CD14-positive monocyte (primary cell): ENCODE data around the gene OR8B8. TPM values are rescaled to one million over a fixed set of nuclear protein-coding genes. Genes with fewer than 3 reads are reported as not detected.

ENCODE experiments used
- DNase-seq, 3 donors: peaks; one replicate each; pipeline ENCODE4 v3.0.0-alpha.2; 2011 to 2022
- H2AFZ ChIP-seq: 2 replicates; pipeline ENCODE4 v1.6.0; 2012; ENCODE audit warnings: mild to moderate bottlenecking, low read depth, low read length, inconsistent platforms; ENCODE audit not compliant: insufficient read depth, poor library complexity, severe bottlenecking
- H3K27ac ChIP-seq, 2 donors: 1 replicate in 1 of 2; 2 replicates in 1 of 2; pipeline ENCODE4 v1.5.1; 2012 to 2013; ENCODE audit warnings: low read length in 2 of 2, control low read depth in 1 of 2, inconsistent platforms in 1 of 2, low read depth in 1 of 2, mild to moderate bottlenecking in 1 of 2
- H3K27me3 ChIP-seq, 2 donors: one replicate each; pipeline versions ENCODE4 v1.6.0 to v1.6.1; 2011 to 2013; ENCODE audit warnings: low read length in 2 of 2; ENCODE audit not compliant: control insufficient read depth in 2 of 2, insufficient read depth in 2 of 2
- H3K36me3 ChIP-seq, 2 donors: replicated peaks in 1 of 2; 1 replicate in 1 of 2; 2 replicates in 1 of 2; pipeline versions ENCODE4 v1.5.1 to v1.6.1; 2012 to 2013; ENCODE audit warnings: low read length in 2 of 2, control low read depth in 1 of 2, inconsistent platforms in 1 of 2, mild to moderate bottlenecking in 1 of 2; ENCODE audit not compliant: insufficient read depth in 2 of 2, control insufficient read depth in 1 of 2
- H3K4me1 ChIP-seq, 2 donors: 1 replicate in 1 of 2; 2 replicates in 1 of 2; pipeline versions ENCODE4 v1.5.1 to v1.6.1; 2012 to 2013; ENCODE audit warnings: low read length in 2 of 2, control low read depth in 1 of 2, inconsistent platforms in 1 of 2, mild to moderate bottlenecking in 1 of 2, moderate library complexity in 1 of 2; ENCODE audit not compliant: insufficient read depth in 2 of 2, control insufficient read depth in 1 of 2
- H3K4me2 ChIP-seq: replicated peaks from 2 replicates; pipeline ENCODE3; 2012; ENCODE audit warnings: low read length, moderate library complexity, mild to moderate bottlenecking; ENCODE audit not compliant: poor library complexity, severe bottlenecking; ENCODE audit errors: extremely low read depth
- H3K4me3 ChIP-seq, 3 experiments: fragments of 200-600 bp in 1 of 3; sonication (generic) in 1 of 3; replicated peaks in 1 of 3; 1 replicate in 2 of 3; 2 replicates in 1 of 3; pipeline ENCODE4 v1.5.1; 2011 to 2013; ENCODE audit warnings: low read length in 3 of 3, mild to moderate bottlenecking in 3 of 3, control low read depth in 2 of 3, low read depth in 2 of 3, inconsistent platforms in 1 of 3, moderate library complexity in 1 of 3
- H3K79me2 ChIP-seq: 2 replicates; pipeline ENCODE4 v1.6.0; 2012; ENCODE audit warnings: mild to moderate bottlenecking, control low read depth, inconsistent platforms, low read length, moderate library complexity; ENCODE audit not compliant: insufficient read depth
- H3K9ac ChIP-seq: 2 replicates; pipeline ENCODE4 v1.6.0; 2017; ENCODE audit warnings: low read length, mild to moderate bottlenecking; ENCODE audit not compliant: insufficient read depth, poor library complexity, severe bottlenecking
- H3K9me3 ChIP-seq, 2 donors: replicated peaks in 1 of 2; 1 replicate in 1 of 2; 2 replicates in 1 of 2; pipeline versions ENCODE4 v1.5.1 to v1.6.1; 2012 to 2013; ENCODE audit warnings: low read length in 2 of 2, control low read depth in 1 of 2; ENCODE audit not compliant: control insufficient read depth in 1 of 2, insufficient read depth in 1 of 2
- H4K20me1 ChIP-seq: 2 replicates; pipeline ENCODE4 v1.6.0; 2012; ENCODE audit warnings: mild to moderate bottlenecking, low read length, control low read depth, moderate library complexity; ENCODE audit not compliant: insufficient read depth
- H3K27ac Mint-ChIP-seq, 7 donors: one replicate each; pipeline ENCODE4 v1.8.0; 2020; ENCODE audit warnings: mild to moderate bottlenecking in 7 of 7, mixed read lengths in 7 of 7, moderate library complexity in 6 of 7, inconsistent platforms in 2 of 7
- H3K27me3 Mint-ChIP-seq, 3 donors: one replicate each; pipeline ENCODE4 v1.8.0; 2021 to 2022; ENCODE audit warnings: low read depth in 3 of 3, mild to moderate bottlenecking in 3 of 3, mixed read lengths in 3 of 3, moderate library complexity in 3 of 3, inconsistent platforms in 1 of 3
- H3K36me3 Mint-ChIP-seq, 2 donors: one replicate each; pipeline ENCODE4 v1.8.0; 2020; ENCODE audit warnings: mixed read lengths in 2 of 2, inconsistent platforms in 1 of 2, mild to moderate bottlenecking in 1 of 2
- H3K4me1 Mint-ChIP-seq: one replicate; pipeline ENCODE4 v1.8.0; 2020; ENCODE audit warnings: mild to moderate bottlenecking, mixed read lengths
- H3K4me3 Mint-ChIP-seq, 2 donors: one replicate each; pipeline ENCODE4 v1.8.0; 2020; ENCODE audit warnings: mild to moderate bottlenecking in 2 of 2, mixed read lengths in 2 of 2, moderate library complexity in 1 of 2
- H3K9me3 Mint-ChIP-seq, 7 donors: one replicate each; pipeline ENCODE4 v1.8.0; 2020 to 2022; ENCODE audit warnings: mixed read lengths in 7 of 7, mild to moderate bottlenecking in 6 of 7, moderate library complexity in 6 of 7, inconsistent platforms in 2 of 7
- WGBS: methylation state at CpG from one replicate; pipeline ENCODE4 v1.1.5; 2013; ENCODE audit warnings: missing lambda C conversion rate; ENCODE audit not compliant: insufficient coverage; 5-methylcytosine and 5-hydroxymethylcytosine counted together
- intact Hi-C, 2 donors: fragments of 100-400 bp; cut with micrococcal nuclease; formaldehyde crosslinking; loops; one replicate each; pipeline versions ENCODE4 v1.15.0 to v1.15.1; 2023
- polyA plus RNA-seq, 3 donors: library from polyadenylated mRNA; depleted of rRNA in 1 of 3; unstranded in 2 of 3; stranded (reverse) in 1 of 3; fragments of 300-500 nt in 2 of 3; fragments of >200 nt in 1 of 3; fragmentation: Illumina TruSeq in 2 of 3; gene quantifications; 1 replicate in 2 of 3; 2 replicates in 1 of 3; pipeline ENCODE4 v1.2.3, GENCODE V29; 2012 to 2021
- TF ChIP-seq, protein P1 (sequence below): fragments of 200-600 bp; IDR thresholded peaks from one replicate; pipeline ENCODE4 v1.8.0; 2022; ENCODE audit warnings: antibody characterized with exemption, mild to moderate bottlenecking

The OR8B8 gene
- polyA plus RNA-seq, 3 donors, result not detected

DNA sequence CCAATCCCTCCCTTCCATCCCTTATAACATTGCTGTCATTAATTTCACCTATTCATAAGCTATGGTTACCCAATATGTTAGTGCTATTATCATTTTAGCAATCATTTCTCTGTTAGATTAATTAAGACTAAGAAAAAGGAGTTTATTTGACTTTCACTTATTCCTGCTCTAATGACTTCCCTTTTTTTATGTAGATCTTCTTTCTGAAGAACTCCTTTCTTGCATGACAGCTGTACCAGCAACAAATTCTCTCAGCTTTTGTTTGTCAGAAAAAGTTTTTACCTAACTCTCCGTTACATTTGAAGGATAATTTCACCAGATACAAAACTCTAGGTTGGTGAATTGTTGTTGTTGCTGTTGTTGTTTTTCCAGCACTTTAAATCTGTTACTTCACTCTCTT lies 28.6 kb upstream of the OR8B8 start:
- no peaks in the 10 kb centered on the region for H3K36me3 ChIP-seq
- no peak overlapping the region for H3K4me2 ChIP-seq
- no peak overlapping the region for H3K4me3 ChIP-seq
- H3K79me2 ChIP-seq, result no peaks in the 10 kb centered on the region
- no peaks in the 10 kb centered on the region for H3K27me3 ChIP-seq
- no peaks in the 10 kb centered on the region for H3K4me1 ChIP-seq
- H3K9me3 ChIP-seq, result no peaks in the 10 kb centered on the region
- no peak overlapping the region for H3K27ac ChIP-seq
- WGBS, result no CpG with 5 or more reads among the region's 1 CpG
- no peaks in the 10 kb centered on the region for H4K20me1 ChIP-seq
- no peak overlapping the region for H2AFZ ChIP-seq
- Mint-ChIP-seq H3K4me3 (no peak overlapping the region), H3K27ac (no peak overlapping the region), H3K36me3 (no peaks in the 10 kb centered on the region), H3K27me3 (peaks cover 0 to 4% (median 0%) of the 10 kb centered on the region in 3 donors), H3K4me1 (no peaks in the 10 kb centered on the region), H3K9me3 (peaks cover 0 to 2% (median 0%) of the 10 kb centered on the region in 7 donors)
- TF ChIP-seq, protein P1, sequence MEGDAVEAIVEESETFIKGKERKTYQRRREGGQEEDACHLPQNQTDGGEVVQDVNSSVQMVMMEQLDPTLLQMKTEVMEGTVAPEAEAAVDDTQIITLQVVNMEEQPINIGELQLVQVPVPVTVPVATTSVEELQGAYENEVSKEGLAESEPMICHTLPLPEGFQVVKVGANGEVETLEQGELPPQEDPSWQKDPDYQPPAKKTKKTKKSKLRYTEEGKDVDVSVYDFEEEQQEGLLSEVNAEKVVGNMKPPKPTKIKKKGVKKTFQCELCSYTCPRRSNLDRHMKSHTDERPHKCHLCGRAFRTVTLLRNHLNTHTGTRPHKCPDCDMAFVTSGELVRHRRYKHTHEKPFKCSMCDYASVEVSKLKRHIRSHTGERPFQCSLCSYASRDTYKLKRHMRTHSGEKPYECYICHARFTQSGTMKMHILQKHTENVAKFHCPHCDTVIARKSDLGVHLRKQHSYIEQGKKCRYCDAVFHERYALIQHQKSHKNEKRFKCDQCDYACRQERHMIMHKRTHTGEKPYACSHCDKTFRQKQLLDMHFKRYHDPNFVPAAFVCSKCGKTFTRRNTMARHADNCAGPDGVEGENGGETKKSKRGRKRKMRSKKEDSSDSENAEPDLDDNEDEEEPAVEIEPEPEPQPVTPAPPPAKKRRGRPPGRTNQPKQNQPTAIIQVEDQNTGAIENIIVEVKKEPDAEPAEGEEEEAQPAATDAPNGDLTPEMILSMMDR, result no peak
- DNase-seq, result no peak
- no peak overlapping the region for H3K9ac ChIP-seq
- intact Hi-C loops, result no loop called here

DNA sequence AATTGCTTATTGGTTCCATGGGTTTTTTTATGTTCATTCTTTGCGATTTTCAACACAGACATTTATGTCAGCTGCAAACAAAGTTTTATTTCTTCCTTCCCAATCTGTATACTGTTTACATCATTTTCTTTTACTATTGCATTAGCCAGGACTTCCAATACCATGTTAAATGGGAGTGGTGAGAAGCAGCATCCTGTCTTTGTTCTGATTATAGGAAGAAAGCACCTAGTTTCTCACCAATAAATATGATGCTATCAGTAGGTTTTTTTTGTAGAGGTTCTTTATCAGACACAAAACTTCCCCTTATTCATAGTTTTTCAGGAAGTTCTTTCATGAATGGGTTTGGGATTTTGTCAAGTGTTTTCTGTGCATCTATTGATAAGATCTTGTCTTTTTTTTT lies 28.0 kb upstream of the OR8B8 start:
- H3K9me3 Mint-ChIP-seq, result peaks cover 0 to 2% (median 0%) of the 10 kb centered on the region in 7 donors
- Histone ChIP-seq H2AFZ (no peak overlapping the region), H3K9ac (no peak overlapping the region), H3K79me2 (no peaks in the 10 kb centered on the region), H3K36me3 (no peaks in the 10 kb centered on the region), H3K27me3 (no peaks in the 10 kb centered on the region), H4K20me1 (no peaks in the 10 kb centered on the region), H3K27ac (no peak overlapping the region), H3K4me3 (no peak overlapping the region), H3K4me1 (no peaks in the 10 kb centered on the region), H3K9me3 (no peaks in the 10 kb centered on the region), H3K4me2 (no peak overlapping the region)
- H3K4me1 Mint-ChIP-seq, result no peaks in the 10 kb centered on the region
- no peaks in the 10 kb centered on the region for H3K36me3 Mint-ChIP-seq
- no CpG with 5 or more reads among the region's 1 CpG for WGBS
- H3K27ac Mint-ChIP-seq, result no peak overlapping the region
- TF ChIP-seq, protein P1, result no peak
- H3K27me3 Mint-ChIP-seq, result peaks cover 0 to 4% (median 0%) of the 10 kb centered on the region in 3 donors
- intact Hi-C loops, result no loop called here
- no peak overlapping the region for H3K4me3 Mint-ChIP-seq
- no peak for DNase-seq
